ENCODE data around the gene GADL1.

GRCh38 chr3:30677347-30677685 is 217.1 kb downstream of the GADL1 start:
- no peak for TF ChIP-seq CTCF (IDR thresholded peaks at IDR 0.05)
- no peak for TF ChIP-seq POLR2A (IDR thresholded peaks at IDR 0.05)
- TF ChIP-seq EP300 (IDR thresholded peaks at IDR 0.05), result no peak
